Prostate gland (tissue), 2 donors: ENCODE data around the gene DLL1.

ENCODE experiments used
- CTCF ChIP-seq, 4 experiments: fragments of 200-600 bp in 2 of 4; fragments of 450-650 bp in 2 of 4; sonication (generic) in 2 of 4; IDR thresholded peaks; 1 replicate in 3 of 4; 2 replicates in 1 of 4; pipeline ENCODE4 v1.5.1; 2016 to 2019; ENCODE audit warnings: antibody characterized with exemption in 4 of 4, mild to moderate bottlenecking in 2 of 4, moderate library complexity in 2 of 4
- POLR2AphosphoS5 ChIP-seq: sonication (generic); formaldehyde crosslinking; IDR thresholded peaks from one replicate; pipeline ENCODE4 v1.6.1; 2017; ENCODE audit warnings: antibody characterized with exemption

DNA sequence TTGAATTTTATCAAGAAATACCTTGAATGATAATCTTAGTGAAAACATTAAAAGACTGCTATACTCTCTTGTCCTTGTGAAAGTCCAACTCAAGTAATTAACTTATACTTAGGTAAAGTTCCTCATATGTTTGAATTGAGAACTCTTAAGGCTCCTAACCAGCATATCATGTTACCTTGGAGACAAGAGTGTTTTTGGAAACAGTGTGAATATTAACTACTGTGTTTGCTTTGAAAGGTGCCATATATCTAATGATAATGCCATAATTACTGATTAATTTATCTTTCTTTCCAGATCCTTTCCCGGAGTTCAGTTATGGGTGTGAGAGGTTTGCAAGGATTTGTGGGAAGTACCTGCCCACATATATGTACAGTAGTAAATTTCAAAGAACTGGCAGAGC, 26.2 kb upstream of the DLL1 start:
- no peak for TF ChIP-seq POLR2AphosphoS5
- TF ChIP-seq CTCF (IDR thresholded peaks at IDR 0.05): no peak
